ENCODE measurements around the gene TMEM175. TPM values are rescaled to one million over a fixed set of nuclear protein-coding genes. Genes with fewer than 3 reads are reported as not detected.

The TMEM175 gene
- total and polyA plus RNA-seq, 9 donors, result 10.6 to 28.4 (median 21.2) TPM

GRCh38 chr4:954211-955020 lies 22.2 kb downstream of the TMEM175 start:
- WGBS, 3 donors, result 90 to 91% (median 91%) methylated on average over 17 of the region's 17 CpGs
- H3K4me3 ChIP-seq, result no peak overlapping the region
- DNase-seq, result peak in 1 of 5 donors; percentile 6
- H3K4me1 ChIP-seq (ENCODE audit: insufficient read depth), result no peaks in the 10 kb centered on the region
- intact Hi-C loops (cut with DNase I), result no loop called here
- no peak overlapping the region for H3K27ac ChIP-seq
- no peaks in the 10 kb centered on the region for H3K9me3 ChIP-seq
- H3K36me3 ChIP-seq, result no peaks in the 10 kb centered on the region
- H3K27me3 ChIP-seq, result no peaks in the 10 kb centered on the region
- TF ChIP-seq CTCF (IDR thresholded peaks at IDR 0.05), result no peak
- no peak for TF ChIP-seq EP300 (IDR thresholded peaks at IDR 0.05)
- no peak for TF ChIP-seq POLR2A (IDR thresholded peaks at IDR 0.05)

GRCh38 chr4:955161-955921 lies 23.1 kb downstream of the TMEM175 start:
- no peaks in the 10 kb centered on the region for H3K36me3 ChIP-seq
- no peaks in the 10 kb centered on the region for H3K27me3 ChIP-seq
- no peak overlapping the region for H3K27ac ChIP-seq
- TF ChIP-seq CTCF (IDR thresholded peaks at IDR 0.05), result no peak
- no peak for TF ChIP-seq POLR2A (IDR thresholded peaks at IDR 0.05)
- intact Hi-C loops (cut with DNase I), result no loop called here
- no peak overlapping the region for H3K4me3 ChIP-seq
- H3K4me1 ChIP-seq (ENCODE audit: insufficient read depth), result no peaks in the 10 kb centered on the region
- DNase-seq, result no peak
- 91 to 92% (median 92%) methylated on average over 31 to 33 of the region's 33 CpGs for WGBS, 3 donors
- no peaks in the 10 kb centered on the region for H3K9me3 ChIP-seq

- H3K27me3 ChIP-seq, result no peaks in the 10 kb centered on the region
- no peaks in the 10 kb centered on the region for H3K4me1 ChIP-seq (ENCODE audit: insufficient read depth)
- intact Hi-C loops (cut with DNase I), result no loop called here
- H3K9me3 ChIP-seq, result no peaks in the 10 kb centered on the region
- H3K27ac ChIP-seq, result no peak overlapping the region
- no peak overlapping the region for H3K4me3 ChIP-seq
- H3K36me3 ChIP-seq, result no peaks in the 10 kb centered on the region
- DNase-seq, result peak in 1 of 5 donors; percentile 9
- TF ChIP-seq CTCF (IDR thresholded peaks at IDR 0.05) (no peak), POLR2A (IDR thresholded peaks at IDR 0.05) (no peak), EP300 (IDR thresholded peaks at IDR 0.05) (no peak)
- 74 to 81% (median 77%) methylated on average over 11 to 12 of the region's 12 CpGs for WGBS, 3 donors
These were observed 23.7 kb downstream of the TMEM175 start for GRCh38 chr4:955931-956381.

- Histone ChIP-seq H3K9me3 (no peaks in the 10 kb centered on the region), H3K4me1 (ENCODE audit: insufficient read depth) (no peaks in the 10 kb centered on the region), H3K27ac (no peak overlapping the region), H3K4me3 (no peak overlapping the region), H3K36me3 (no peaks in the 10 kb centered on the region), H3K27me3 (no peaks in the 10 kb centered on the region)
- TF ChIP-seq POLR2A (IDR thresholded peaks at IDR 0.05) (no peak), EP300 (IDR thresholded peaks at IDR 0.05) (no peak), CTCF (IDR thresholded peaks at IDR 0.05) (no peak)
- intact Hi-C loops (cut with DNase I), result no loop called here
- 75 to 83% (median 81%) methylated on average over 14 of the region's 14 CpGs for WGBS, 3 donors
- DNase-seq, result peak in 1 of 5 donors; percentile 13
These were observed 24.4 kb downstream of the TMEM175 start for GRCh38 chr4:956531-957230.
